ENCODE results near the gene C11orf58. TPM values are rescaled to one million over a fixed set of nuclear protein-coding genes. Genes with fewer than 3 reads are reported as not detected.

The C11orf58 gene
- total RNA-seq, 1 donor from 2014 or later: 337 TPM

- DNase-seq (ENCODE audit: low spot score): no peak
These were observed 63.0 kb downstream of the C11orf58 start for GRCh38 chr11:16801288-16801980.

- DNase-seq (ENCODE audit: low spot score): peak; percentile 42
These were observed 65.9 kb downstream of the C11orf58 start for GRCh38 chr11:16804104-16804947.

GRCh38 chr11:16805938-16806337 is 67.5 kb downstream of the C11orf58 start:
- no peak for DNase-seq (ENCODE audit: low spot score)

GRCh38 chr11:16806791-16807190 is 68.3 kb downstream of the C11orf58 start:
- DNase-seq (ENCODE audit: low spot score): peak; percentile 44

GRCh38 chr11:16807306-16807705 is 68.9 kb downstream of the C11orf58 start:
- no peak for DNase-seq (ENCODE audit: low spot score)
